Mesenchymal stem cell (in vitro differentiated cells and primary cell): Measurements from ENCODE around the gene UPK1B.
A peak's percentile ranks its signal among the peaks of the same experiment; 100 is the strongest.
"Not testable (repeated sequence)": the region's sequence is repeated elsewhere in the genome, so short reads cannot be mapped to it uniquely, and the experiment has no call there.

ENCODE experiments used
- DNase-seq: peaks from one replicate; pipeline ENCODE4 v3.0.0-alpha.2; 2013
- H2AFZ ChIP-seq: one replicate; pipeline ENCODE4 v1.6.1; 2013; ENCODE audit warnings: low read depth, mild to moderate bottlenecking, control low read depth, inconsistent platforms, low read length, moderate library complexity
- H2AK5ac ChIP-seq: 2 replicates; pipeline ENCODE4 v1.6.1; 2013; ENCODE audit warnings: low read length, moderate library complexity, mild to moderate bottlenecking, inconsistent platforms; ENCODE audit not compliant: severe bottlenecking
- H2BK120ac ChIP-seq: one replicate; pipeline ENCODE4 v1.6.1; 2013; ENCODE audit warnings: low read depth, mild to moderate bottlenecking, inconsistent platforms, low read length, moderate library complexity
- H2BK12ac ChIP-seq, 2 experiments: one replicate each; pipeline ENCODE4 v1.6.1; 2013; ENCODE audit warnings: inconsistent platforms in 2 of 2, low read length in 2 of 2, mild to moderate bottlenecking in 2 of 2, moderate library complexity in 2 of 2, control low read depth in 1 of 2
- H2BK15ac ChIP-seq: one replicate; pipeline ENCODE4 v1.6.1; 2013; ENCODE audit warnings: mild to moderate bottlenecking, low read depth, inconsistent platforms; ENCODE audit not compliant: poor library complexity, severe bottlenecking
- H2BK5ac ChIP-seq: 2 replicates; pipeline ENCODE4 v1.6.1; 2013; ENCODE audit warnings: low read depth, mild to moderate bottlenecking, low read length, control low read depth, inconsistent platforms; ENCODE audit not compliant: poor library complexity, severe bottlenecking
- H3K14ac ChIP-seq, 2 experiments: one replicate each; pipeline ENCODE4 v1.6.1; 2013; ENCODE audit warnings: inconsistent platforms in 2 of 2, low read length in 2 of 2, control low read depth in 1 of 2, mild to moderate bottlenecking in 1 of 2, moderate library complexity in 1 of 2
- H3K18ac ChIP-seq, 2 experiments: one replicate each; pipeline ENCODE4 v1.6.1; 2013; ENCODE audit warnings: inconsistent platforms in 2 of 2, low read length in 2 of 2, control low read depth in 1 of 2, low read depth in 1 of 2, mild to moderate bottlenecking in 1 of 2
- H3K23ac ChIP-seq, 2 experiments: one replicate each; pipeline ENCODE4 v1.6.1; 2013; ENCODE audit warnings: inconsistent platforms in 2 of 2, low read length in 2 of 2, mild to moderate bottlenecking in 2 of 2, moderate library complexity in 2 of 2, control low read depth in 1 of 2
- H3K27ac ChIP-seq: 2 replicates; pipeline ENCODE4 v1.5.1; 2013; ENCODE audit warnings: mild to moderate bottlenecking, moderate library complexity, low read length, control low read depth, inconsistent platforms; ENCODE audit not compliant: poor library complexity, severe bottlenecking
- H3K27me3 ChIP-seq, 2 experiments: 2 replicates each; pipeline versions ENCODE4 v1.6.1 to v1.7.0; 2013; ENCODE audit warnings: low read length in 2 of 2, mild to moderate bottlenecking in 2 of 2, moderate library complexity in 2 of 2, control low read depth in 1 of 2, inconsistent platforms in 1 of 2; ENCODE audit not compliant: control insufficient read depth in 1 of 2, insufficient read depth in 1 of 2
- H3K36me3 ChIP-seq, 2 experiments: 2 replicates each; pipeline versions ENCODE4 v1.6.1 to v1.7.0; 2013; ENCODE audit warnings: low read length in 2 of 2, control low read depth in 1 of 2, inconsistent platforms in 1 of 2, low read depth in 1 of 2, mild to moderate bottlenecking in 1 of 2; ENCODE audit not compliant: insufficient read depth in 2 of 2, control insufficient read depth in 1 of 2
- H3K4ac ChIP-seq, 2 experiments: one replicate each; pipeline ENCODE4 v1.6.1; 2013; ENCODE audit warnings: inconsistent platforms in 2 of 2, low read length in 2 of 2, mild to moderate bottlenecking in 2 of 2, moderate library complexity in 2 of 2, control low read depth in 1 of 2, low read depth in 1 of 2
- H3K4me1 ChIP-seq: 2 replicates; pipeline ENCODE4 v1.6.1; 2013; ENCODE audit warnings: low read depth, low read length, control low read depth; ENCODE audit not compliant: control insufficient read depth, insufficient read depth
- H3K4me2 ChIP-seq: 2 replicates; pipeline ENCODE4 v1.6.1; 2013; ENCODE audit warnings: low read length, mild to moderate bottlenecking, inconsistent platforms; ENCODE audit not compliant: poor library complexity, severe bottlenecking
- H3K4me3 ChIP-seq, 2 experiments: 2 replicates each; pipeline versions ENCODE4 v1.5.1 to v1.7.0; 2013; ENCODE audit warnings: low read length in 2 of 2, mild to moderate bottlenecking in 2 of 2, control low read depth in 1 of 2, low read depth in 1 of 2; ENCODE audit not compliant: insufficient read depth in 1 of 2
- H3K79me1 ChIP-seq: replicated peaks from 2 replicates; pipeline ENCODE4 v1.6.1; 2013; ENCODE audit warnings: mild to moderate bottlenecking, control low read depth, low read length, inconsistent platforms; ENCODE audit not compliant: poor library complexity, severe bottlenecking
- H3K9ac ChIP-seq: 2 replicates; pipeline ENCODE4 v1.7.0; 2013; ENCODE audit warnings: mild to moderate bottlenecking, low read length, moderate library complexity
- H3K9me3 ChIP-seq: 2 replicates; pipeline ENCODE4 v1.7.0; 2013; ENCODE audit warnings: mild to moderate bottlenecking, low read length; ENCODE audit not compliant: control insufficient read depth
- H4K8ac ChIP-seq: one replicate; pipeline ENCODE4 v1.6.1; 2013; ENCODE audit warnings: inconsistent platforms, mild to moderate bottlenecking, low read length, moderate library complexity
- H4K91ac ChIP-seq: one replicate; pipeline ENCODE4 v1.6.1; 2013; ENCODE audit warnings: mild to moderate bottlenecking, low read length, inconsistent platforms
- WGBS: methylation state at CpG from one replicate; pipeline ENCODE4 v1.1.7; 2013; ENCODE audit warnings: mixed read lengths; 5-methylcytosine and 5-hydroxymethylcytosine counted together

The UPK1B gene

GRCh38 chr3:119240591-119241434 lies 67.4 kb downstream of the UPK1B start, which contains the start of gene B4GALT4:
Gene B4GALT4 (minus strand): TSS chr3:119240878. CDS start chr3:119230099, 10,779 bp downstream.
- peaks cover 3 to 9% of the 10 kb centered on the region in 2 experiments for H3K36me3 ChIP-seq
- H3K23ac ChIP-seq: peak within 1 kb of the TSS in 1 of 2 experiments; percentile 80
- no peak within 1 kb of the TSS for H2BK12ac ChIP-seq
- peak within 1 kb of the TSS; percentile 77 for H2BK15ac ChIP-seq
- peak within 1 kb of the TSS; percentile 71 to 75 for H3K4ac ChIP-seq
- peak within 1 kb of the TSS; percentile 42 for H2AK5ac ChIP-seq
- peak within 1 kb of the TSS; percentile 26 to 71 for H3K14ac ChIP-seq
- peaks cover 3% of the 10 kb centered on the region for H3K4me1 ChIP-seq
- H4K8ac ChIP-seq: peak within 1 kb of the TSS; percentile 81
- H3K27me3 ChIP-seq: no peaks in the 10 kb centered on the region
- H3K79me1 ChIP-seq: peaks cover 3% of the 10 kb centered on the region
- H3K9ac ChIP-seq: peak within 1 kb of the TSS; percentile 98
- H2BK120ac ChIP-seq: peak within 1 kb of the TSS; percentile 95
- no peaks in the 10 kb centered on the region for H3K9me3 ChIP-seq
- H3K18ac ChIP-seq: peak within 1 kb of the TSS; percentile 73 to 86
- peak within 1 kb of the TSS; percentile 15 for H4K91ac ChIP-seq
- H3K27ac ChIP-seq: peak within 1 kb of the TSS; percentile 79
- peak within 1 kb of the TSS; percentile 94 for H3K4me2 ChIP-seq
- H2BK5ac ChIP-seq: peak within 1 kb of the TSS; percentile 95
- H3K4me3 ChIP-seq: peak within 1 kb of the TSS; percentile 81 to 95
- DNase-seq: peak; percentile 91
- H2AFZ ChIP-seq: peak within 1 kb of the TSS; percentile 77
- WGBS: 1% methylated on average over 54 of the region's 70 CpGs

- H4K8ac ChIP-seq, H2AK5ac ChIP-seq, H3K9ac ChIP-seq, H3K14ac ChIP-seq, H2BK5ac ChIP-seq, H3K18ac ChIP-seq, H3K27me3 ChIP-seq, H3K4me1 ChIP-seq, H3K4me2 ChIP-seq, H2BK15ac ChIP-seq, H2BK120ac ChIP-seq, H3K23ac ChIP-seq, H2BK12ac ChIP-seq, DNase-seq, H3K9me3 ChIP-seq, H3K4me3 ChIP-seq, H3K27ac ChIP-seq, H2AFZ ChIP-seq, H4K91ac ChIP-seq, H3K36me3 ChIP-seq, H3K79me1 ChIP-seq, H3K4ac ChIP-seq: not testable (repeated sequence)
- WGBS: 98% methylated on average over 40 of the region's 49 CpGs
These were observed 69.1 kb downstream of the UPK1B start for GRCh38 chr3:119242387-119243057.

GRCh38 chr3:119243058-119243529 lies 69.7 kb downstream of the UPK1B start:
- H3K4me2 ChIP-seq, H3K27me3 ChIP-seq, H3K9ac ChIP-seq, H3K36me3 ChIP-seq, H3K23ac ChIP-seq, H2BK12ac ChIP-seq, H3K27ac ChIP-seq, H2BK5ac ChIP-seq, DNase-seq, H2BK120ac ChIP-seq, H2AFZ ChIP-seq, H3K79me1 ChIP-seq, H3K4me1 ChIP-seq, H4K91ac ChIP-seq, H3K4me3 ChIP-seq, H3K9me3 ChIP-seq, H2BK15ac ChIP-seq, H3K18ac ChIP-seq, H3K14ac ChIP-seq, H4K8ac ChIP-seq, H2AK5ac ChIP-seq, H3K4ac ChIP-seq: not testable (repeated sequence)
- WGBS: no CpG with 5 or more reads among the region's 7 CpGs

- H2BK12ac ChIP-seq: no peak overlapping the region
- no peak overlapping the region for H4K8ac ChIP-seq
- no peak overlapping the region for H3K14ac ChIP-seq
- no peak overlapping the region for H3K23ac ChIP-seq
- H3K79me1 ChIP-seq: no peaks in the 10 kb centered on the region
- no peak overlapping the region for H3K9ac ChIP-seq
- no peak overlapping the region for H2AFZ ChIP-seq
- no peak overlapping the region for H3K27ac ChIP-seq
- no peaks in the 10 kb centered on the region for H3K27me3 ChIP-seq
- no peak overlapping the region for H3K4me2 ChIP-seq
- H3K9me3 ChIP-seq: peaks cover 12% of the 10 kb centered on the region
- H3K4ac ChIP-seq: no peak overlapping the region
- no peak overlapping the region for H2BK5ac ChIP-seq
- no peak overlapping the region for H3K18ac ChIP-seq
- H3K4me3 ChIP-seq: no peak overlapping the region
- DNase-seq: no peak
- no peak overlapping the region for H2BK15ac ChIP-seq
- H2BK120ac ChIP-seq: no peak overlapping the region
- no peak overlapping the region for H4K91ac ChIP-seq
- no peaks in the 10 kb centered on the region for H3K36me3 ChIP-seq
- H2AK5ac ChIP-seq: no peak overlapping the region
- H3K4me1 ChIP-seq: peaks cover 3% of the 10 kb centered on the region
These were observed 70.3 kb downstream of the UPK1B start for GRCh38 chr3:119243712-119244111.
